SIG-M5 treated with dmso at 0.1 percent for 504 hours (cell line): ENCODE results near the gene UNC13A.

ENCODE experiments used
- DNase-seq: peaks from one replicate; lab custom pipeline; 2025; ENCODE audit not compliant: unreplicated experiment; lab: John Stamatoyannopoulos, UW

The UNC13A gene

DNA sequence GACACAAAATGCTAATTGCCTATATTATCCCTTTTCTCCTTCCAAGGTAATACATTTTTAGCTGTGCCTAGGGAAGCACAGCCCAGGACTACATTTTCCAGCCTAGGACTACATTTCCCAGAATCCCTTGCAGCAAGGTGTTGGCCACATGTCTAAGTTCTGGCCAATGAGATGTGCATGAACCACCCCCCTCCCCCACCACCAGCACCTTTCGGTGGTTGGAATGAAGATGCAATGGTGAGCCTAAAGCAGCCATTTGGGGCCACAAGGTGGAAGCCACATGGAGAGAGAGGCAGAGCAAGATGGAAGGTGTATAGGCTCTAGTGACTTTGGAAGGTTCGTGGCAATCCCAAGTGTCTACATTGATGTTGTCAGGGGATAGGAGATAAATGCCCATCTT lies 16.2 kb downstream of the UNC13A start:
- no peak for DNase-seq

- no peak for DNase-seq
Observed at GRCh38 chr19:17669419-17669818, 18.7 kb downstream of the UNC13A start.

- DNase-seq: no peak
Observed at GRCh38 chr19:17665058-17665457, 23.1 kb downstream of the UNC13A start.

DNA sequence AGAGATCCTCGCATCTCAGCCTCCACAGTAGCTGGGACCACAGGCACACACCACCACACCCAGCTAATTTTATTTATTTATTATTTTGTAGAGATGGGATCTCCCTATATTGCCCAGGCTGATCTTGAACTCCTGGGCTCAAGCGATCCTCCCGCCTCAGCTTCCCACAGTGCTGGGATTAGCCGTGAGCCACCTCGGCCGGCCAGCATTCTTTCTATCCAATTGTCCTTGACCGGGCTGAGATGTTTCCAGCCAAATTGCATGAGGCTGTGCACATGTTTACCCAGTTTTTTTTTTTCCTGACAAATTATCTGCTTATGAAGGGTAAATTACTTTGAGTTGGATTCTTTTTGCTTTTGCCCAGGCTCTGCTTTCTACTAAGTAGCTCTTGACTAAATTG lies 28.2 kb downstream of the UNC13A start:
- DNase-seq: no peak

- no peak for DNase-seq
Observed at GRCh38 chr19:17658666-17659065, 29.5 kb downstream of the UNC13A start.

GRCh38 chr19:17658240-17658639 lies 29.9 kb downstream of the UNC13A start:
- DNase-seq: no peak

GRCh38 chr19:17656970-17657369 lies 31.2 kb downstream of the UNC13A start:
- DNase-seq: no peak

DNA sequence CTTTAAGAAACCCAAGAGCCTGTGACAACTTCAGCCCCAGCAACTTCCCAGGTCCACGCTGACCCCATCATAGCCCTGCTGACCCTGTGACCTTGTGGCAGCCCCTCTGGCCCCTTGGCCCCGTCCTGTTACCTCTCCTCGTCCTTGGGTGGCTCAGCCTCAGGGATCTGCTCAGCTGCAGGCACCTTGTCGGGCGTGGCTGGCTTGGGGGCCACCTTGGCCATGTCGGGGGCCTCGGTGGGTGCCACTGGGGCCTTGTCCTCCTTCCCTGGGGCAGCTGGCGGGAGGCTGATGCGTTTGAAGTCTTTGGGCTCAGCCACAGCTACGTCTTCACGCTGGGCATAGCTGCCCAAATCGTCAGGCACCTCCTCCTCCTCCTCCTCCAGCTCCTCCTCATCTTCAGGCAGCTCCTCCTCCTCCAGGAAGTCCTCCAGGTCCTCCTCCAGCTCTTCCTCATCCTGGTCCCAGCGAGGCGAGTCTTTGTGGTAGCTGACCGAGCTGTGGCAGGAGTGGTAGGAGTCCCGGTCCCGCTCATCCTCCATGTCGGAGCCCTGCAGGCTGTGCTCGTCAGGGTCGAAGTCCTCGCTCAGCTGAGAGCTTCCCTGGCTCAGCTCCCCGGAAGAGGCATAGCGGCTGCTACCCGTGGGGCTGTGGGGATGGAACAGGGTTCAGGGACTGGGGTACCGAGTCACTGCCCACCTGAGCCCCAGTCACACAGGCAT lies 32.2 kb downstream of the UNC13A start:
- DNase-seq: no peak

DNA sequence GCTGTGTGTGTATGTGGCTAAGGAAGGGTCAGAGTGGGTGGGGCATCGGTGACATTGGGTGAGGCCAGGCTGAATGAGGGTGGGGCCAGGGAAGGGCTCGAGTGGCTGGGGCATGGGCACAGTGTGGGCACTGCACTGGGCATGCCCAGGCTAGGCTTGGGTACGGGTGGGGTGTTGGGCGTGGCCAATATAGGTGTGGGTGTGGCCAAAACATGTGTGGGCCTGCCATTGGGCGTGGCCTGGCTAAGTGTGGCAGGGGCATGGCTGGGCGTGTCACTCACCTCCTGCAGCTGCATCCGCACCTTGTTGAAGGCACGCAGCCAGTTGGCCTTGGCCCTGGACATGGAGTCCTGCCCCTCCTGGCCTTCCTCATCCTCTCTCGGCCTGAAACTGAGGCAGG lies 33.2 kb downstream of the UNC13A start:
- DNase-seq: no peak

GRCh38 chr19:17652627-17653026 lies 35.5 kb downstream of the UNC13A start:
- DNase-seq: no peak

- no peak for DNase-seq
Observed at GRCh38 chr19:17648786-17649185, 39.4 kb downstream of the UNC13A start.

- DNase-seq: no peak
Observed at GRCh38 chr19:17648097-17648660, 40.0 kb downstream of the UNC13A start.

DNA sequence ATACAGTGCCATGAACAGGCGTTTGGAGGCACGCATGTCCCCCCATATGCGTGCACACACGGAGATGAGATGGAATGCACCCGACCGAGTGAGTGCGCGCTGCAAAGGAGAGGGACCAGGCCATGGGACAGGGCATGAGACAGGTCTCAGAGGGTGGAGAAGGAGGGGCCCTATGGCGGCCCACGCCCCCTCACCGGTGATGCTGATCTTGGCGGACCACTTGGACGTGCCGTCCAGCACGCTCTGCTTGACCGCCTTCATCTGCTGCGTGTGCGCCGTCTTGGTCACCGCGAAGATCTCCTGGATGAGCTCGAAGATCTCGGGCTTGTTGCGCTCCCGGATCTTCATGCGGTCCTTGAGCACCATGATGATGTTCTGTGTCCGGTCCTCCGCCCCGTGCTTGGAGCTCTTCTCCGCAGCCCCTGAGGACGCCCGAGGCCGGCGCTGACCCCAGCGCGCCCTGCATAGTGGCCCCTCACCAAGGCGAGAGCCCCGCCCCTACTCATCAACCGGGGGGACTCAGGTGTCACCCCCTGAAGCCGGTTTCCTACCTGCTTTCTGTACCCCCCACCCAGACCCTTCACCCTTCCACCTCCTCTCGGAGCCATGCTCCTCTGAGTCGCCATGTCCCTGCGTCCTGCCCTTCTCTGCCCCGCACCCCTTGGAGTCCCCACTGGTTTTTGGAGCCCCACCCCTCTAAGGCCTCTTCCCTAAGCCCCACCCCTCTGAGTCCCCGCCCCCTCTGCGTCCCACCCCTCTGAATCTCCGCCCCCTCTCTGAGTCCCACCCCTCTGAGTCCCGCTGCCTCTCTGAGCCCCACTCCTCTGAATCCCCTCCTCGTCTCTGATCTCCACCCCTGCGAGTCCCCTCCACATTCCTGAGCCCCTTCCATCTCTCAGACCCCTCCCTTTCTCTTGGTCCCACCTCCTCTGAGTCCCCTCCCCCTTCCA lies 40.8 kb downstream of the UNC13A start:
- no peak for DNase-seq

DNA sequence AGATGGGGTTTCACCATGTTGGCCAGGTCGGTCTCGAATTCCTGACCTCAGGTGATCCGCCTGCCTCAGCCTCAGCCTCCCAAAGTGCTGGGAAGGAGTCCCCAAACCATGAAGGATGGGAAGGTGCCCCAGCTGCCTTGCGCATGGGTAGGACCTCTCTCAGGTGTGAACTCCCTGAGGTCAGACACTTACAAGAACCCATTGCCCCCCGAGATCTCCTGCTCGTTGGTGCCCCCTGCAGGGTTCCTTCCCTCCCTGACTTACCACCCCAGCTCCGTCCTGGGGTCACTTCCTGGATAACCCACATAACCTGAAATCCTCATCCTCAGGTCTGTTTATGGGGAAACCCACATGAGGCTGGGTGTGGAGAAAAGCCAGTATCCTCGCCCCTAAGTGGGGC lies 41.7 kb downstream of the UNC13A start:
- no peak for DNase-seq

DNA sequence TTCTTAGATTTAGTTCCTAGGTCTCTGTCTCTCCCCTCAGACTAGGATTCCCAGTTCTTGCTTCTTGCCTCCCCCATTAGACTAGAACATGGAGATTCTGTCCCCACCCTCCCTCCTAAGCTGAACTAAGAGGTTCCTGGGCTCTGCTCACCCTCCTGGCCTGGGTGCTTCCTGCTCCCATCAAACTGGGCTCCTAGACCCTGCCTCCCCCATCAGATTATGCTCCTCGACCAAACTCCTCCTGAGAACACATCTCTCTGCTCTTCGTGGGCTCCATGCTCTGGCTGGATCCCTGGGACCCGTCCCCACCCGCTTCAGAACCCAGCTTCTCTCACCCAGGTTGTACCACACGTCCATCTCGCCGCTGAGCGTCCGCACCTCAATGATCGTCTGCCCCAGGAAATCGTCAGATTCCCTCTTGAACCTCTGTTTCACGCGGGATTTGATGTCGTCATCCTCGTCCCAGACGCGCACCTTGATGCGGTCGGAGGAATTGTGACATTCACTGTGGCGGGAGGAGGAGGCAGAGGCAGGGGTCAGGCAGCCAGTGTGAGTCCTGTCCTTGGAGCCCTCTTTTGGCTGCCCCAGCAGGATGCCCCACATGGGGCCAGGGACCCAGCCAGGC lies 42.7 kb downstream of the UNC13A start:
- DNase-seq: no peak

DNA sequence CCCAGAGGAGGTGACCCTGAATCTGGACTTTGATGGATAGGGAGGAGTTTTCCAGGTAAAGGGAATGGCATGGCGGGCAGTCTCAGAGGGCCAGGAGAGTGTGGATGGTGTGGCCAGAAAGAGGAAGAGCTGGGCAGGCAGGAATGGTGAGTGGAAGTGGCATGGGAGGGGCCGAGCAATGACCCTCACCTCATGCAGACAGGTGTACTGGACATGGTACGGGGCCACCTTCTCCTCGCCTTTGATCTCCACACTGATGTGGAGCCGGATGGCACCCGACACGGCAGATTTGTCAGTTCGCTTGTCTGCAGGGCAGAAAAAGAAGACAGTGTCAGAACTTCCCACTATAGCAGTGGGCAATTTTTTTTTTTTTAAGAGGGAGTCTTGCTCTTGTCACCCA lies 45.5 kb downstream of the UNC13A start:
- DNase-seq: no peak

DNA sequence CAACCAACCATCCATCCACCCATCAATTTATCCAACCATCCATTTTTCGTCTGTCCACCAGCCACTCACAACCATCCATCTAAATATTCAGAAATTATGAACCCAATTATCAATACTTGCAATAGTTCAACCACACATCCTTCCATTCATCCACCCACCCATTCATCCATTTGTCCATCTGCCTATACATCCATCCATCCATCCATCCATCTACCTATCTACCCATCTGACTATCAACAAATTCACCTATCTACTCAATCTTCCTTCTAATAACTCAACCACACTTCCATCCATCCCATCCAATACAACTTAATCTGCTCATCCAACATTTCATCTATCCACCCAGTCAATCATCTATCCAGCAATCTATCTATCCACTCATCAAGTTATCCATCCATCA lies 46.3 kb downstream of the UNC13A start:
- no peak for DNase-seq

- DNase-seq: no peak
Observed at GRCh38 chr19:17641181-17641580, 47.0 kb downstream of the UNC13A start.

- DNase-seq: no peak
Observed at GRCh38 chr19:17633700-17634099, 54.5 kb downstream of the UNC13A start.

- no peak for DNase-seq
Observed at GRCh38 chr19:17632577-17632976, 55.6 kb downstream of the UNC13A start.

DNA sequence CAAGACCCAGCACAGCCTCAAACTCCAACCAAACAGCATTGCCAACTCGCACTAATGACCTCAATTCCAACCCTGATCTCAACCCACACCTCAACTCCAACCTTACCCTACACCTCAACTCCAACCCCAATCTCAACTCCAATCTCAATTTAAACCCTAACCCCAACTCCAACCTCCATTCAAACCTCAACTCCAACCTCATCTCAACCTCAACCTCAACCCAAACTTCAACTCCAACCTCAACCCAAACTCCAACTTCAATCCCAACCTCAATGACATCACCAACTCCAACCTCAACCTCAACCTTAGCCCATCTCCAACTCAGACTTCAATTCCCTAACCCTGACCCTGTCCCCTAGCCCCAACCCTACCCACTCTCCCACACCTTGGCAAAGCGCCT lies 58.4 kb downstream of the UNC13A start:
- no peak for DNase-seq

DNA sequence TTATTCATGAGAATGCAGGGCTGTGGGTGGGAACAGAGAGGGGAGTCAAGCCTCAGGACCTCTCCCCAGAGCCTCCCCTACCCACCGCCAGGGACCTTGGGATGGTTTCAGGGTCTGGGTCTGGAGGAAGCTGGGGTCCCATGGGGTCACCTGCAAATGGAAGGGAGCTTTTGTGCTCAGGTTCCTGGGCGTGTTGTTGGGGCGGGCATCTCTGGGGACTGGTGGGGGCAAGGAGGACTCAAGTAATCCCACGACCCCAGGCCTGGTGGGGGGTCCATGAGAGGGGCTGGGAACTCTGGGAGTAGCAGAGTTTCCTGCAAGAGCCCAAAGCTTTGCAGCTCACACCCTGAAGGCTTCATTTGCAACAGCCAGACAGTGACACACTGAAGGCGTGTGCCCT lies 60.2 kb downstream of the UNC13A start:
- no peak for DNase-seq
